Sigmoid colon (tissue), 7 donors: ENCODE results near the gene ATG14. TPM values are rescaled to one million over a fixed set of nuclear protein-coding genes. Genes with fewer than 3 reads are reported as not detected.
A peak's percentile ranks its signal among the peaks of the same experiment; 100 is the strongest.

Experiments used
- DNase-seq: peaks from one replicate; pipeline ENCODE4 v3.0.0-alpha.2; 2019
- H3K27ac ChIP-seq, 4 donors: fragments of 200-600 bp; sonication (generic); one replicate each; pipeline ENCODE4 v1.5.1; 2016 to 2019; ENCODE audit warnings: mild to moderate bottlenecking in 1 of 4
- H3K27me3 ChIP-seq, 3 donors: fragments of 200-600 bp; sonication (generic); one replicate each; pipeline ENCODE4 v1.5.1; 2019; ENCODE audit warnings: mild to moderate bottlenecking in 1 of 3
- H3K36me3 ChIP-seq, 4 donors: fragments of 200-600 bp; sonication (generic); one replicate each; pipeline ENCODE4 v1.5.1; 2016 to 2019
- H3K4me1 ChIP-seq, 4 donors: fragments of 200-600 bp; sonication (generic); one replicate each; pipeline ENCODE4 v1.5.1; 2017 to 2019
- H3K4me3 ChIP-seq, 4 donors: fragments of 200-600 bp; sonication (generic); one replicate each; pipeline ENCODE4 v1.5.1; 2017 to 2019; ENCODE audit warnings: mild to moderate bottlenecking in 2 of 4, moderate library complexity in 1 of 4
- H3K9me3 ChIP-seq, 4 donors: fragments of 200-600 bp in 3 of 4; sonication (generic) in 3 of 4; one replicate each; pipeline versions ENCODE4 v1.5.1 to v1.6.1; 2013 to 2019
- CTCF ChIP-seq, 4 experiments: fragments of 450-650 bp in 3 of 4; fragments of 200-600 bp in 1 of 4; IDR thresholded peaks; one replicate each; pipeline ENCODE4 v1.5.1; 2016 to 2019; ENCODE audit warnings: antibody characterized with exemption in 4 of 4, mild to moderate bottlenecking in 3 of 4, moderate library complexity in 2 of 4
- EP300 ChIP-seq, 4 donors: sonication (generic); formaldehyde crosslinking; IDR thresholded peaks; one replicate each; pipeline ENCODE4 v1.6.1; 2017; ENCODE audit warnings: antibody characterized with exemption in 4 of 4
- POLR2A ChIP-seq, 2 donors: fragments of 450-650 bp; IDR thresholded peaks; one replicate each; pipeline ENCODE4 v1.6.1; 2016; ENCODE audit warnings: antibody characterized with exemption in 2 of 2, mild to moderate bottlenecking in 2 of 2, moderate library complexity in 2 of 2
- POLR2AphosphoS5 ChIP-seq, 4 donors: sonication (generic); formaldehyde crosslinking; IDR thresholded peaks; one replicate each; pipeline ENCODE4 v1.6.1; 2017; ENCODE audit warnings: antibody characterized with exemption in 4 of 4
- WGBS, 2 donors: extraction: QIAGEN DNeasy Blood & Tissue Kit; methylation state at CpG; one replicate each; pipeline ENCODE4 v1.1.7; 2013; 5-methylcytosine and 5-hydroxymethylcytosine counted together
- intact Hi-C: fragments of 100-400 bp; cut with DNase I; formaldehyde crosslinking; loops from one replicate; pipeline ENCODE4 v1.15.1; 2023
- polyA plus RNA-seq, 3 donors: library from polyadenylated mRNA; stranded (reverse); fragments of 200-250 nt; gene quantifications; one replicate each; pipeline ENCODE4 v1.2.3, GENCODE V29; 2013
- total RNA-seq, 4 donors: library from RNA; depleted of rRNA; stranded (reverse); fragments of >200 nt; gene quantifications; one replicate each; pipeline ENCODE4 v1.1.0, GENCODE V29; 2016
- donor health status: healthy with polysubstance abuse.
- donor health status: Bipolar disorder and iron deficiency.
- donor health status: healthy.

Gene ATG14
- total and polyA plus RNA-seq, 7 donors: 3.6 to 22.2 (median 17.1) TPM

- Histone ChIP-seq H3K36me3 (peaks cover 0 to 24% (median 2%) of the 10 kb centered on the region in 4 donors), H3K4me3 (no peak overlapping the region), H3K27me3 (no peaks in the 10 kb centered on the region), H3K9me3 (no peaks in the 10 kb centered on the region), H3K27ac (peak overlapping the region in 1 of 4 donors; percentile 38), H3K4me1 (peaks cover 0 to 15% (median 11%) of the 10 kb centered on the region in 4 donors)
- no peak for DNase-seq
- intact Hi-C loops: no loop called here
- TF ChIP-seq EP300 (IDR thresholded peaks at IDR 0.05) (no peak), POLR2AphosphoS5 (IDR thresholded peaks at IDR 0.05) (no peak), POLR2A (IDR thresholded peaks at IDR 0.05) (no peak)
- 78 to 81% methylated on average over 2 of the region's 2 CpGs for WGBS, 2 donors
Observed at GRCh38 chr14:55399852-55400251, 11.8 kb downstream of the ATG14 start.

DNA sequence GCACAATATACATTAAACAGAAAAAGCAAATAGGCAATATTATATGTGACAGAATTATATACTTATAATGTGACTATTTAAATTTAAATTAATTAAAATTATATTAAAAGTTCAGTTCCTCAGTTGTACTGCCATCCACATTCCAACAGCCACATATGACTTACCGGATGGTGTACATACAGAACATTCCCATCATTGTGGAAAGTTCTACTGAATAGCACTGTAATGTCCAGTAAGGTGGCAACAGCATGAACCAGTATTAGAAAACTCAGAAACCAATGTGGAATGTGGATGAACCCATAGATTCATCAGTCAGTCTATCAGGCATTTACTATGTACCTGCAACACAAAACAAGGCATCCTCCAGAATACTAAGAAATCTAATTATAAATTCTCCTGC, 12.4 kb downstream of the ATG14 start:
- Histone ChIP-seq H3K27ac (peak overlapping the region in 3 of 4 donors; percentile 38 to 43 (median 39)), H3K27me3 (no peaks in the 10 kb centered on the region), H3K4me1 (peaks cover 0 to 15% (median 11%) of the 10 kb centered on the region in 4 donors), H3K9me3 (no peaks in the 10 kb centered on the region), H3K36me3 (peaks cover 0 to 31% (median 2%) of the 10 kb centered on the region in 4 donors), H3K4me3 (no peak overlapping the region)
- WGBS, 2 donors: 93% methylated on average over 1 of the region's 1 CpG
- DNase-seq: no peak
- intact Hi-C loops: no loop called here
- TF ChIP-seq POLR2AphosphoS5 (IDR thresholded peaks at IDR 0.05): no peak
- TF ChIP-seq CTCF (IDR thresholded peaks at IDR 0.05): no peak
- no peak for TF ChIP-seq EP300 (IDR thresholded peaks at IDR 0.05)
- no peak for TF ChIP-seq POLR2A (IDR thresholded peaks at IDR 0.05)

- peaks cover 0 to 33% (median 2%) of the 10 kb centered on the region in 4 donors for H3K36me3 ChIP-seq
- intact Hi-C loops: no loop called here
- DNase-seq: no peak
- no peaks in the 10 kb centered on the region for H3K9me3 ChIP-seq
- H3K4me1 ChIP-seq: peaks cover 0 to 15% (median 11%) of the 10 kb centered on the region in 4 donors
- WGBS, 2 donors: 88 to 91% methylated on average over 5 of the region's 5 CpGs
- H3K27me3 ChIP-seq: no peaks in the 10 kb centered on the region
- TF ChIP-seq POLR2AphosphoS5 (IDR thresholded peaks at IDR 0.05) (peak in 2 of 4 donors; percentile 35 to 62), POLR2A (IDR thresholded peaks at IDR 0.05) (no peak)
- H3K27ac ChIP-seq: peak overlapping the region in 3 of 4 donors; percentile 38 to 43 (median 39)
- H3K4me3 ChIP-seq: no peak overlapping the region
Observed at GRCh38 chr14:55398679-55399078, 13.0 kb downstream of the ATG14 start.

DNA sequence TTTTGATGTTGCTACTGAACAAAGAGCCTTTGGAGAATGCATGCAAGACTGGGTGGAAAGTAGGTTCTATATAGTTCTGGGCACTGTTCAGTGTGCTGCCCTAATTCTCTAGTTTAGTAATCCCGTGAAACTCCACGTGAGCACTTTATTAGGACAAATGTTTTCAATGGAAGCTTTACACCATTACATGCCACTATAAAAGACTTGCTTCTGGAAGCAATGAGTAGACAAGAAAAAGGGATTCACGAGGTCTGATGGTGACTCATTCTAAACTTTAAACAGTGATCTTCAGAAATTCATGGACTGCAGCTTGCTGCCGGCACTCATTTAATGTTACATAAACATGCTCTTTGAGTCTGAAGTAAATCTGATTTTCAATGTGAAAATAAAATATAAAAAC, 22.3 kb downstream of the ATG14 start:
- 81 to 84% methylated on average over 4 of the region's 4 CpGs for WGBS, 2 donors
- TF ChIP-seq EP300 (IDR thresholded peaks at IDR 0.05) (peak in 2 of 4 donors; percentile 29 to 78), CTCF (IDR thresholded peaks at IDR 0.05) (no peak), POLR2AphosphoS5 (IDR thresholded peaks at IDR 0.05) (peak in 3 of 4 donors; percentile 30 to 72 (median 50)), POLR2A (IDR thresholded peaks at IDR 0.05) (no peak)
- H3K27ac ChIP-seq: peak overlapping the region; percentile 45 to 77 (median 68)
- no peaks in the 10 kb centered on the region for H3K9me3 ChIP-seq
- no peak for DNase-seq
- intact Hi-C loops: no loop called here
- peaks cover 0 to 41% (median 5%) of the 10 kb centered on the region in 4 donors for H3K36me3 ChIP-seq
- peaks cover 0 to 20% (median 14%) of the 10 kb centered on the region in 4 donors for H3K4me1 ChIP-seq
- H3K27me3 ChIP-seq: no peaks in the 10 kb centered on the region
- no peak overlapping the region for H3K4me3 ChIP-seq

- intact Hi-C loops: no loop called here
- DNase-seq: no peak
- peak overlapping the region in 2 of 4 donors; percentile 67 to 77 for H3K27ac ChIP-seq
- H3K4me1 ChIP-seq: peaks cover 0 to 20% (median 18%) of the 10 kb centered on the region in 4 donors
- no peak overlapping the region for H3K4me3 ChIP-seq
- H3K36me3 ChIP-seq: peaks cover 0 to 45% (median 5%) of the 10 kb centered on the region in 4 donors
- TF ChIP-seq POLR2AphosphoS5 (IDR thresholded peaks at IDR 0.05): no peak
- no peak for TF ChIP-seq CTCF (IDR thresholded peaks at IDR 0.05)
- no peak for TF ChIP-seq POLR2A (IDR thresholded peaks at IDR 0.05)
- no peak for TF ChIP-seq EP300 (IDR thresholded peaks at IDR 0.05)
- no peaks in the 10 kb centered on the region for H3K27me3 ChIP-seq
- no peaks in the 10 kb centered on the region for H3K9me3 ChIP-seq
Observed at GRCh38 chr14:55388160-55388559, 23.5 kb downstream of the ATG14 start.

DNA sequence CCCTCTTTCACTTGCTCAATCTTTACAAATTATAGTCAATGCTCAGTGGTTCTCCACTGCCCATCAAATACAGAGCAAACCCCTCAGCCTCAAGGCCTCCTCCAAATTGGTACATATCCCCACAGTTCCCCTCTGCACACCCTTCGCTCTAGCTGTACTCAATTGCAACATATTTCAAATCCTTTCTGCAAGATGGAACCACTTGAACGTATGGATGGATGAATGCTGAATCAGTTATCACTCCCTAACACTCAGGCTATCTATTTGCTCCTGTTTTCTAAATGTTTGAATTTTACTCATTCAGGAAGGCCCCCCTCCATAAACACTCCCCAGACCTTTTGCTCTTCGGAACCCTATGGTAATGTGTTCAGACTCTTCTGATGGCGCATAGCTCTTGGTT, 24.5 kb downstream of the ATG14 start:
- intact Hi-C loops: no loop called here
- no peak overlapping the region for H3K4me3 ChIP-seq
- no peak for DNase-seq
- peaks cover 0 to 26% (median 21%) of the 10 kb centered on the region in 4 donors for H3K4me1 ChIP-seq
- TF ChIP-seq CTCF (IDR thresholded peaks at IDR 0.05) (no peak), EP300 (IDR thresholded peaks at IDR 0.05) (no peak), POLR2AphosphoS5 (IDR thresholded peaks at IDR 0.05) (no peak), POLR2A (IDR thresholded peaks at IDR 0.05) (no peak)
- peaks cover 0 to 49% (median 5%) of the 10 kb centered on the region in 4 donors for H3K36me3 ChIP-seq
- no peak overlapping the region for H3K27ac ChIP-seq
- H3K9me3 ChIP-seq: no peaks in the 10 kb centered on the region
- H3K27me3 ChIP-seq: no peaks in the 10 kb centered on the region
- WGBS, 2 donors: 98% methylated on average over 4 of the region's 4 CpGs
